Neural progenitor cell (in vitro differentiated cells): ENCODE data around the gene GFOD1. TPM values are rescaled to one million over a fixed set of nuclear protein-coding genes. Genes with fewer than 3 reads are reported as not detected.

ENCODE experiments used
- DNase-seq: peaks from one replicate; pipeline ENCODE4 v3.0.0-alpha.2; 2016; ENCODE audit warnings: low spot score
- H2AFZ ChIP-seq: fragments of 200-600 bp; sonication (generic); replicated peaks from 2 replicates; pipeline ENCODE4 v1.6.1; 2016; ENCODE audit warnings: antibody characterized with exemption
- H3F3A ChIP-seq: fragments of 200-600 bp; sonication (generic); 2 replicates; pipeline ENCODE4 v1.6.1; 2016; ENCODE audit warnings: antibody characterized with exemption, low read depth
- H3K27ac ChIP-seq: fragments of 200-600 bp; sonication (generic); 2 replicates; pipeline ENCODE4 v1.5.1; 2016; ENCODE audit warnings: mild to moderate bottlenecking
- H3K27me3 ChIP-seq: fragments of 200-600 bp; sonication (generic); 2 replicates; pipeline ENCODE4 v1.6.1; 2016; ENCODE audit warnings: mild to moderate bottlenecking, moderate library complexity
- H3K36me3 ChIP-seq: fragments of 200-600 bp; sonication (generic); 2 replicates; pipeline ENCODE4 v1.5.1; 2016
- H3K4me1 ChIP-seq: fragments of 200-600 bp; sonication (generic); 2 replicates; pipeline ENCODE4 v1.6.1; 2016; ENCODE audit warnings: mixed run types
- H3K4me2 ChIP-seq: fragments of 200-600 bp; sonication (generic); 2 replicates; pipeline ENCODE4 v1.6.1; 2016
- H3K4me3 ChIP-seq: fragments of 200-600 bp; sonication (generic); 2 replicates; pipeline ENCODE4 v1.5.1; 2016
- H3K79me2 ChIP-seq: fragments of 200-600 bp; sonication (generic); 2 replicates; pipeline ENCODE4 v1.6.1; 2016; ENCODE audit warnings: low read depth
- H3K9ac ChIP-seq: fragments of 200-600 bp; sonication (generic); 2 replicates; pipeline ENCODE4 v1.6.1; 2016
- H3K9me3 ChIP-seq: fragments of 200-600 bp; sonication (generic); 2 replicates; pipeline ENCODE4 v1.5.1; 2016; ENCODE audit warnings: low read depth
- H4K20me1 ChIP-seq: fragments of 200-600 bp; sonication (generic); 2 replicates; pipeline ENCODE4 v1.6.1; 2016; ENCODE audit warnings: low read depth
- H3K27ac Mint-ChIP-seq: 3 replicates; pipeline ENCODE4 v1.8.0; 2021; ENCODE audit warnings: mixed read lengths
- H3K27me3 Mint-ChIP-seq: 2 replicates; pipeline ENCODE4 v1.8.0; 2022; ENCODE audit warnings: low read depth, mild to moderate bottlenecking, inconsistent platforms, moderate library complexity, mixed read lengths; ENCODE audit not compliant: insufficient read depth
- H3K36me3 Mint-ChIP-seq: 3 replicates; pipeline ENCODE4 v1.8.0; 2021; ENCODE audit warnings: mixed read lengths
- H3K4me1 Mint-ChIP-seq: 3 replicates; pipeline ENCODE4 v1.8.0; 2021; ENCODE audit warnings: mixed read lengths
- H3K4me3 Mint-ChIP-seq: 3 replicates; pipeline ENCODE4 v1.8.0; 2021; ENCODE audit warnings: mild to moderate bottlenecking, moderate library complexity, mixed read lengths
- H3K9me3 Mint-ChIP-seq: 3 replicates; pipeline ENCODE4 v1.8.0; 2020; ENCODE audit warnings: mixed read lengths
- CTCF ChIP-seq: fragments of 200-600 bp; sonication (generic); IDR thresholded peaks from 2 replicates; pipeline ENCODE4 v1.5.1; 2017; ENCODE audit warnings: antibody characterized with exemption, mild to moderate bottlenecking
- EZH2 ChIP-seq: fragments of 200-600 bp; sonication (generic); IDR thresholded peaks from 2 replicates; pipeline ENCODE4 v1.6.1; 2017; ENCODE audit warnings: antibody characterized with exemption, mild to moderate bottlenecking, moderate library complexity
- EZH2phosphoT487 ChIP-seq: fragments of 200-600 bp; sonication (generic); IDR thresholded peaks from 2 replicates; pipeline ENCODE4 v1.6.1; 2017; ENCODE audit warnings: antibody characterized with exemption
- total RNA-seq: library from RNA; depleted of rRNA; stranded (reverse); fragments of >200 nt; gene quantifications from 2 replicates; pipeline ENCODE4 v1.2.3, GENCODE V29; 2015; ENCODE audit warnings: low replicate concordance

The GFOD1 gene
- total RNA-seq, 1 donor from 2014 or later: 1.8 TPM

GRCh38 chr6:13370623-13371022, 116.8 kb downstream of the GFOD1 start:
- peaks cover 56% of the 10 kb centered on the region for H3K4me1 Mint-ChIP-seq
- no peak overlapping the region for H3K27ac Mint-ChIP-seq
- H3K36me3 ChIP-seq: no peaks in the 10 kb centered on the region
- peaks cover 14% of the 10 kb centered on the region for H3F3A ChIP-seq
- peaks cover 40% of the 10 kb centered on the region for H3K4me1 ChIP-seq
- no peak overlapping the region for H3K4me3 ChIP-seq
- no peaks in the 10 kb centered on the region for H3K9me3 Mint-ChIP-seq
- H3K79me2 ChIP-seq: no peaks in the 10 kb centered on the region
- no peak overlapping the region for H3K4me2 ChIP-seq
- H3K36me3 Mint-ChIP-seq: no peaks in the 10 kb centered on the region
- no peaks in the 10 kb centered on the region for H4K20me1 ChIP-seq
- DNase-seq: no peak
- TF ChIP-seq EZH2phosphoT487 (no peak), CTCF (no peak), EZH2 (no peak)
- peaks cover 4% of the 10 kb centered on the region for H3K27me3 Mint-ChIP-seq
- no peaks in the 10 kb centered on the region for H3K27me3 ChIP-seq
- no peak overlapping the region for H3K9ac ChIP-seq
- no peak overlapping the region for H3K4me3 Mint-ChIP-seq
- H3K27ac ChIP-seq: no peak overlapping the region
- no peaks in the 10 kb centered on the region for H3K9me3 ChIP-seq
- no peak overlapping the region for H2AFZ ChIP-seq

- H3K9ac ChIP-seq: no peak overlapping the region
- H3K27ac ChIP-seq: no peak overlapping the region
- TF ChIP-seq CTCF (no peak), EZH2phosphoT487 (no peak), EZH2 (no peak)
- no peaks in the 10 kb centered on the region for H3K79me2 ChIP-seq
- Mint-ChIP-seq H3K4me1 (peaks cover 59% of the 10 kb centered on the region), H3K36me3 (peaks cover 5% of the 10 kb centered on the region), H3K4me3 (no peak overlapping the region), H3K27me3 (peaks cover 2% of the 10 kb centered on the region), H3K27ac (no peak overlapping the region), H3K9me3 (no peaks in the 10 kb centered on the region)
- no peaks in the 10 kb centered on the region for H4K20me1 ChIP-seq
- peaks cover 40% of the 10 kb centered on the region for H3K4me1 ChIP-seq
- no peaks in the 10 kb centered on the region for H3K9me3 ChIP-seq
- H3K4me2 ChIP-seq: no peak overlapping the region
- H2AFZ ChIP-seq: no peak overlapping the region
- H3K4me3 ChIP-seq: no peak overlapping the region
- H3K36me3 ChIP-seq: no peaks in the 10 kb centered on the region
- peaks cover 14% of the 10 kb centered on the region for H3F3A ChIP-seq
- DNase-seq: no peak
- H3K27me3 ChIP-seq: no peaks in the 10 kb centered on the region
Measured at GRCh38 chr6:13369591-13369990, 117.8 kb downstream of the GFOD1 start.

GRCh38 chr6:13368731-13369115, 118.7 kb downstream of the GFOD1 start:
- Histone ChIP-seq H3F3A (peaks cover 14% of the 10 kb centered on the region), H3K4me2 (no peak overlapping the region), H3K9ac (no peak overlapping the region), H3K4me1 (peaks cover 42% of the 10 kb centered on the region), H3K9me3 (no peaks in the 10 kb centered on the region), H3K27ac (no peak overlapping the region), H2AFZ (no peak overlapping the region), H4K20me1 (no peaks in the 10 kb centered on the region), H3K36me3 (no peaks in the 10 kb centered on the region), H3K79me2 (no peaks in the 10 kb centered on the region), H3K4me3 (no peak overlapping the region), H3K27me3 (no peaks in the 10 kb centered on the region)
- H3K36me3 Mint-ChIP-seq: peaks cover 5% of the 10 kb centered on the region
- peaks cover 2% of the 10 kb centered on the region for H3K27me3 Mint-ChIP-seq
- DNase-seq: no peak
- no peak overlapping the region for H3K4me3 Mint-ChIP-seq
- TF ChIP-seq CTCF (no peak), EZH2phosphoT487 (no peak), EZH2 (no peak)
- no peak overlapping the region for H3K27ac Mint-ChIP-seq
- peaks cover 66% of the 10 kb centered on the region for H3K4me1 Mint-ChIP-seq
- no peaks in the 10 kb centered on the region for H3K9me3 Mint-ChIP-seq
